WTC11 (cell line): ENCODE data around the gene EGLN2. TPM values are rescaled to one million over a fixed set of nuclear protein-coding genes. Genes with fewer than 3 reads are reported as not detected.

Source experiments
- ATAC-seq: fragments of 200-7000 bp; cut with Tn5 transposase; 2 replicates; pipeline ENCODE4 v1.10.0; 2021; ENCODE audit warnings: mild to moderate bottlenecking, moderate library complexity
- CTCF ChIA-PET: fragments of 300-600 bp; sonication (Branson Sonifier 250); formaldehyde crosslinking; loops from one replicate; lab custom pipeline; 2021; ENCODE audit warnings: antibody characterized with exemption; lab: Charles Lee
- POLR2A ChIA-PET: fragments of 350-600 bp; sonication (Branson Sonifier 250); formaldehyde crosslinking; loops from one replicate; lab custom pipeline; 2021; ENCODE audit warnings: antibody characterized with exemption; lab: Charles Lee
- DNase-seq: peaks from one replicate; pipeline ENCODE4 v3.0.0; 2021; ENCODE audit warnings: low spot score
- H3K27ac Mint-ChIP-seq: 2 replicates; pipeline ENCODE4 v1.8.0; 2021; ENCODE audit warnings: mixed read lengths
- H3K27me3 Mint-ChIP-seq: 2 replicates; pipeline ENCODE4 v1.8.0; 2021; ENCODE audit warnings: low read depth, mild to moderate bottlenecking, moderate library complexity, mixed read lengths
- H3K36me3 Mint-ChIP-seq: 2 replicates; pipeline ENCODE4 v1.8.0; 2021; ENCODE audit warnings: mixed read lengths
- H3K4me1 Mint-ChIP-seq: 2 replicates; pipeline ENCODE4 v1.8.0; 2022; ENCODE audit warnings: mixed read lengths
- H3K4me3 Mint-ChIP-seq: 2 replicates; pipeline ENCODE4 v1.8.0; 2021; ENCODE audit warnings: mild to moderate bottlenecking, moderate library complexity, mixed read lengths
- H3K9me3 Mint-ChIP-seq: 2 replicates; pipeline ENCODE4 v1.8.0; 2021; ENCODE audit warnings: mixed read lengths
- AR ChIP-seq: fragments of 250-450 bp; sonication (Bioruptor Pico); IDR thresholded peaks from 2 replicates; pipeline ENCODE4 v1.9.0; 2021; ENCODE audit warnings: mild to moderate bottlenecking
- CDX4 ChIP-seq: fragments of 250-450 bp; sonication (Bioruptor Pico); IDR thresholded peaks from 2 replicates; pipeline ENCODE4 v1.9.0; 2021; ENCODE audit warnings: moderate library complexity, mild to moderate bottlenecking, inconsistent platforms, borderline replicate concordance
- ELF4 ChIP-seq: sonication (generic); formaldehyde crosslinking; IDR thresholded peaks from 2 replicates; pipeline ENCODE4 v1.8.1; 2022; ENCODE audit warnings: low read depth, mild to moderate bottlenecking, moderate library complexity, missing genetic modification reagents
- EMX1 ChIP-seq: fragments of 250-450 bp; sonication (Bioruptor Pico); IDR thresholded peaks from 2 replicates; pipeline ENCODE4 v1.8.0; 2021; ENCODE audit warnings: mild to moderate bottlenecking
- ETV6 ChIP-seq: sonication (generic); formaldehyde crosslinking; IDR thresholded peaks from 2 replicates; pipeline ENCODE4 v1.8.1; 2022; ENCODE audit warnings: mild to moderate bottlenecking, missing genetic modification reagents
- FOXJ3 ChIP-seq: sonication (generic); formaldehyde crosslinking; IDR thresholded peaks from 2 replicates; pipeline ENCODE4 v1.9.0; 2021; ENCODE audit warnings: missing genetic modification reagents, mild to moderate bottlenecking, borderline replicate concordance
- FOXP1 ChIP-seq: sonication (generic); formaldehyde crosslinking; IDR thresholded peaks from 2 replicates; pipeline ENCODE4 v1.8.0; 2022; ENCODE audit warnings: missing genetic modification reagents, mild to moderate bottlenecking, moderate library complexity, borderline replicate concordance
- FOXP4 ChIP-seq: sonication (generic); formaldehyde crosslinking; IDR thresholded peaks from 2 replicates; pipeline ENCODE4 v1.8.0; 2022; ENCODE audit warnings: mild to moderate bottlenecking, missing genetic modification reagents
- HMGA2 ChIP-seq: fragments of 250-450 bp; sonication (Bioruptor Pico); IDR thresholded peaks from 2 replicates; pipeline ENCODE4 v1.4.0; 2021; ENCODE audit warnings: mild to moderate bottlenecking, moderate library complexity
- HMGXB4 ChIP-seq: sonication (generic); formaldehyde crosslinking; IDR thresholded peaks from 2 replicates; pipeline ENCODE4 v1.8.1; 2023; ENCODE audit warnings: mild to moderate bottlenecking, moderate library complexity, missing genetic modification reagents
- IRF1 ChIP-seq: sonication (generic); formaldehyde crosslinking; IDR thresholded peaks from 2 replicates; pipeline ENCODE4 v1.8.0; 2023; ENCODE audit warnings: missing genetic modification reagents
- JUN ChIP-seq: sonication (generic); formaldehyde crosslinking; IDR thresholded peaks from 2 replicates; pipeline ENCODE4 v1.8.0; 2023; ENCODE audit warnings: mild to moderate bottlenecking, missing genetic modification reagents
- NFATC4 ChIP-seq: fragments of 250-450 bp; sonication (Bioruptor Pico); IDR thresholded peaks from 2 replicates; pipeline ENCODE4 v1.9.0; 2021; ENCODE audit warnings: mild to moderate bottlenecking
- NFE2L1 ChIP-seq: sonication (generic); formaldehyde crosslinking; IDR thresholded peaks from 2 replicates; pipeline ENCODE4 v1.8.1; 2023; ENCODE audit warnings: missing genetic modification reagents
- NR2C2 ChIP-seq: sonication (generic); formaldehyde crosslinking; IDR thresholded peaks from 2 replicates; pipeline ENCODE4 v1.8.0; 2022; ENCODE audit warnings: mild to moderate bottlenecking, missing genetic modification reagents
- NR3C1 ChIP-seq: sonication (generic); formaldehyde crosslinking; conservative IDR thresholded peaks from 2 replicates; pipeline ENCODE4 v1.8.1; 2023; ENCODE audit warnings: low read depth, mild to moderate bottlenecking, missing genetic modification reagents
- PRDM15 ChIP-seq: sonication (generic); formaldehyde crosslinking; IDR thresholded peaks from 2 replicates; pipeline ENCODE4 v1.8.0; 2022; ENCODE audit warnings: missing genetic modification reagents
- PREB ChIP-seq: sonication (generic); formaldehyde crosslinking; IDR thresholded peaks from 2 replicates; pipeline ENCODE4 v1.8.1; 2022; ENCODE audit warnings: mild to moderate bottlenecking, missing genetic modification reagents, moderate library complexity, borderline replicate concordance
- SMAD4 ChIP-seq: sonication (generic); formaldehyde crosslinking; IDR thresholded peaks from 2 replicates; pipeline ENCODE4 v1.8.0; 2022; ENCODE audit warnings: mild to moderate bottlenecking, missing genetic modification reagents
- TP53 ChIP-seq: sonication (generic); formaldehyde crosslinking; IDR thresholded peaks from 2 replicates; pipeline ENCODE4 v1.8.1; 2023; ENCODE audit warnings: mild to moderate bottlenecking, missing genetic modification reagents
- ZNF263 ChIP-seq: sonication (generic); formaldehyde crosslinking; IDR thresholded peaks from 2 replicates; pipeline ENCODE4 v1.8.1; 2022; ENCODE audit warnings: low read depth, mild to moderate bottlenecking, moderate library complexity, missing genetic modification reagents
- ZNF396 ChIP-seq: fragments of 250-450 bp; sonication (Bioruptor Pico); IDR thresholded peaks from 2 replicates; pipeline ENCODE4 v1.8.0; 2021; ENCODE audit warnings: mild to moderate bottlenecking, moderate library complexity, borderline replicate concordance
- ZNF423 ChIP-seq: fragments of 250-450 bp; sonication (Bioruptor Pico); IDR thresholded peaks from 2 replicates; pipeline ENCODE4 v2.1.2; 2022; ENCODE audit warnings: mild to moderate bottlenecking, moderate library complexity
- total RNA-seq: library from RNA; stranded (reverse); gene quantifications from 3 replicates; pipeline ENCODE4 v1.2.3, GENCODE V29; 2021

Gene EGLN2
- total RNA-seq, 1 experiment from 2014 or later, result 102 TPM

GRCh38 chr19:40813182-40813581 is 14.2 kb downstream of the EGLN2 start (continued):
- TF ChIP-seq FOXP1 (CRISPR knock-in tag) (no peak), FOXP4 (no peak), NR3C1 (no peak), NR2C2 (CRISPR knock-in tag) (no peak), PRDM15 (CRISPR knock-in tag) (no peak), SMAD4 (CRISPR knock-in tag) (no peak), EMX1 (no peak), FOXJ3 (no peak), ELF4 (CRISPR knock-in tag) (no peak), IRF1 (CRISPR knock-in tag) (no peak), AR (no peak), ZNF396 (CRISPR knock-in tag) (no peak)

GRCh38 chr19:40815223-40815622 is 16.2 kb downstream of the EGLN2 start:
- CTCF ChIA-PET, result no interaction called here
- H3K27me3 Mint-ChIP-seq, result peaks cover 54% of the 10 kb centered on the region
- H3K9me3 Mint-ChIP-seq, result no peaks in the 10 kb centered on the region
- H3K4me1 Mint-ChIP-seq, result peaks cover 35% of the 10 kb centered on the region
- ATAC-seq (no peak), DNase-seq (no peak)
- no peak overlapping the region for H3K27ac Mint-ChIP-seq
- POLR2A ChIA-PET, result no interaction called here
- no peaks in the 10 kb centered on the region for H3K36me3 Mint-ChIP-seq
- H3K4me3 Mint-ChIP-seq, result no peak overlapping the region
- TF ChIP-seq ZNF423 (CRISPR knock-in tag) (no peak), NR2C2 (CRISPR knock-in tag) (no peak), HMGXB4 (no peak), ETV6 (no peak), CDX4 (CRISPR knock-in tag) (no peak), PREB (CRISPR knock-in tag) (no peak), NFE2L1 (CRISPR knock-in tag) (no peak), TP53 (CRISPR knock-in tag) (no peak), IRF1 (CRISPR knock-in tag) (no peak), JUN (CRISPR knock-in tag) (no peak), NR3C1 (no peak), NFATC4 (CRISPR knock-in tag) (no peak), ZNF263 (no peak), HMGA2 (no peak)
